Measurements from ENCODE around the gene ATP8B2. TPM values are rescaled to one million over a fixed set of nuclear protein-coding genes. Genes with fewer than 3 reads are reported as not detected.

ATP8B2 gene
- total RNA-seq, 4 donors from 2014 or later: 18.6 to 56.9 (median 31.8) TPM

DNA sequence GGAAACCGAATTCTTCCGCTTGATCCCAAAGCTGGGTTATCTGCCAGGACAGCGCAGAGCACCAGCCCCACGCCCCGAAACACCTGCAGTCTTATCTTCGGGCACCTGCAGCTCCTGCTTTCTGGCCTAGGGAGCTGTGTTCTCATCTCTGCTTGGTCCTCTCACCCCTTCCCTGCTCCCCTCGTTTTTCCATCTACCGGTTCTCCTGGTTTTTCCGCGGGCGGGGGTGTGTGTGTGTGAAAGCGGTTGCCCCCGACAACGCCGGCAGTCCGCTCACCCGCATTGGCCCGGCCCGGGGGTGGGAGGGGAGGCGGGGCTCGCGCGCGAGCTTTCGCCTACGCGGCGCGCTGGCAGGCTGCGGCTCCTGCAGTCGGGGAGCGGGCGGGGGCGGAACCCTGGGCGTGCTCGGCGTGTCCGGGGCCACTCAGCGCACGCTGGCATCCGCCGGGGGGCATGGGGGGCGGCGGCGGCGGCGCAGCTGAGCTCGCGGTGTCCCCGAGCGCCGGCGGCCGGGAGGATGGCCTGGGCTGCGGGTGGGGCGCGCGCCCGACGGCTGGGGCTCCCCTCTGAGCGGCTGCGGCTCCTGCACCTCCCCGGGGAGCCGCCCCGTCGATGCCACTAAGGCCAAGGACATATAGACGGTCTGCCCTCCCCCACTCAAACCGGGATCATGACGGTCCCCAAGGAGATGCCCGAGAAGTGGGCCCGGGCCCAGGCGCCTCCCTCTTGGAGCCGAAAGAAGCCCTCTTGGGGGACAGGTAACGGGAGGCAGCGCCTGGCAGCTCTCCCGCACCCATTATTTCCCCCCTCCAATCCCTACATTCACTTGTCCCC is 3.2 kb downstream of the ATP8B2 start:
- TF ChIP-seq, protein P1, sequence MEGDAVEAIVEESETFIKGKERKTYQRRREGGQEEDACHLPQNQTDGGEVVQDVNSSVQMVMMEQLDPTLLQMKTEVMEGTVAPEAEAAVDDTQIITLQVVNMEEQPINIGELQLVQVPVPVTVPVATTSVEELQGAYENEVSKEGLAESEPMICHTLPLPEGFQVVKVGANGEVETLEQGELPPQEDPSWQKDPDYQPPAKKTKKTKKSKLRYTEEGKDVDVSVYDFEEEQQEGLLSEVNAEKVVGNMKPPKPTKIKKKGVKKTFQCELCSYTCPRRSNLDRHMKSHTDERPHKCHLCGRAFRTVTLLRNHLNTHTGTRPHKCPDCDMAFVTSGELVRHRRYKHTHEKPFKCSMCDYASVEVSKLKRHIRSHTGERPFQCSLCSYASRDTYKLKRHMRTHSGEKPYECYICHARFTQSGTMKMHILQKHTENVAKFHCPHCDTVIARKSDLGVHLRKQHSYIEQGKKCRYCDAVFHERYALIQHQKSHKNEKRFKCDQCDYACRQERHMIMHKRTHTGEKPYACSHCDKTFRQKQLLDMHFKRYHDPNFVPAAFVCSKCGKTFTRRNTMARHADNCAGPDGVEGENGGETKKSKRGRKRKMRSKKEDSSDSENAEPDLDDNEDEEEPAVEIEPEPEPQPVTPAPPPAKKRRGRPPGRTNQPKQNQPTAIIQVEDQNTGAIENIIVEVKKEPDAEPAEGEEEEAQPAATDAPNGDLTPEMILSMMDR (IDR thresholded peaks at IDR 0.05): no peak
- TF ChIP-seq POLR2A (IDR thresholded peaks at IDR 0.05): no peak
- H3K27ac ChIP-seq: peak overlapping the region; percentile 83 to 92 (median 88)
- no peaks in the 10 kb centered on the region for H3K27me3 ChIP-seq
- peak; percentile 86 to 94 (median 87) for DNase-seq
- H3K4me1 ChIP-seq: peaks cover 6 to 29% (median 22%) of the 10 kb centered on the region in 4 donors
- peak overlapping the region; percentile 34 to 59 (median 53) for H3K4me3 ChIP-seq
- no peaks in the 10 kb centered on the region for H3K9me3 ChIP-seq
- H3K36me3 ChIP-seq: peaks cover 0 to 23% (median 0%) of the 10 kb centered on the region in 3 donors

DNA sequence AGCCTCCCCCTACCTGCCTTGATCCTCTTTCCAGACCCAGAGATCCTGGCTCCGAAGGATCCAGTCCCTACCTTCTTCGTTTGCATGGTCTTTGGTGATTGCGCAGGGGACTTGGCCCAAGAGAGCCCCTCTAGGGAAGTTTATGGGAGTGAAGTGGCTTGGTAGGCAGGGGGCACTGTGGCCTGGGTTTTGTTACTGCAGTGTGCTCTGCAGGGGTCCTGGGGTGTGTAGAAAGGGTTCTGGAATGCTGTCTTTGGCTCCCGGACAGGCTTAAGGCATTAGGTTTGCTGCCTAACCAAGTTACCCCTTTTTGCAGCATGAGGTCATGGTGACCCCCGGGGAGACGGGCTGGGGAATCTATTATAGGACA is 3.8 kb downstream of the ATP8B2 start:
- no peak for DNase-seq
- Histone ChIP-seq H3K36me3 (peaks cover 0 to 26% (median 0%) of the 10 kb centered on the region in 3 donors), H3K27me3 (no peaks in the 10 kb centered on the region), H3K27ac (peak overlapping the region; percentile 54 to 92 (median 88)), H3K4me1 (peaks cover 6 to 29% (median 22%) of the 10 kb centered on the region in 4 donors), H3K9me3 (no peaks in the 10 kb centered on the region), H3K4me3 (peak overlapping the region; percentile 34 to 59 (median 53))
- no peak for TF ChIP-seq POLR2A (IDR thresholded peaks at IDR 0.05)
- TF ChIP-seq, protein P1 (IDR thresholded peaks at IDR 0.05): no peak

DNA sequence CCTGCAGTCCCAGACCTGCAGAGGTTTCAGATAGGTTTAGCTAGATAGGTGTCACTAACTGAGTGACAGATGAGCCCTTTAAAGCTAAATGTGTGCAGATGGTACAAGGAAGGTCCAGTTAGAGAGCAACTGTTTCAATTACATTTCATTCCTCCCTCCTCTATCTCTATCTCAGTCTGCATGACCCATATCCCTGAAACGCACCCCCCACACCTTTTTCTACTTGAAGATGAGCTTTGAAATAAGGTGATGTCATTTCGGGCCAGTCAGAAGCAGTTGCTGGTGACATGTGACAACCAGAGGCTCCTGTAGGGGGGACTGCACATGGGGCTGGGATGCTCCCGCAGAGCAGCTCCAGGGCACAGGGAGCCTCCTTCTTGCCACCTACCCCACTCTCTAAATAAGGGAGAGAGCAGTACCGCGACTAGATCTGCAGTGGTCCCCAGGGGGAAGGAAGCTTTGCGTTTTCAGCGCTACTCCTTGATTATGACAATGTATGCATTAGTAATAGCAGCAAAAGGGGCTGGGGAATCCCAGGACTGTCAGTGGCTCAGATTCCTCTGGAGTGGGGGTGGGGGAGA is 4.3 kb downstream of the ATP8B2 start:
- Histone ChIP-seq H3K27ac (peak overlapping the region; percentile 54 to 92 (median 88)), H3K4me3 (peak overlapping the region in 2 of 4 donors; percentile 53 to 59)
- TF ChIP-seq, protein P1 (IDR thresholded peaks at IDR 0.05): no peak
- no peak for TF ChIP-seq POLR2A (IDR thresholded peaks at IDR 0.05)

DNA sequence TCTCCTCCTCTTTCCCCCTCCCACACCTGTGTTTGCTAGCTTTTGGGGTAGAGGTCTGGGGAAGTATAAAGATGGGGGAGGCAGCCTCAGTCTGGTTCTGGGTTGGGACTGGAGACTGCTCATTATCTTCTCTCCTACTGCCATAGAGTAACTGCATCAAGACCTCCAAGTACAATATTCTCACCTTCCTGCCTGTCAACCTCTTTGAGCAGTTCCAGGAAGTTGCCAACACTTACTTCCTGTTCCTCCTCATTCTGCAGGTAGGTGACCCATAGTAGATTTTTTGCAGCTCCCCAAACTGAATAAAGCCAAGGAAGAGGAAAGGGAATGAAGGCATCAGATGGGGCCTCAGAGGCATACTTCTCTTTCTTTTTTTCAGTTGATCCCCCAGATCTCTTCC is 5.3 kb downstream of the ATP8B2 start:
- H3K27ac ChIP-seq: peak overlapping the region in 1 of 4 donors; percentile 86
- H3K27me3 ChIP-seq: no peaks in the 10 kb centered on the region
- no peak for DNase-seq
- peaks cover 0 to 27% (median 0%) of the 10 kb centered on the region in 3 donors for H3K36me3 ChIP-seq
- no peaks in the 10 kb centered on the region for H3K9me3 ChIP-seq
- H3K4me3 ChIP-seq: no peak overlapping the region
- TF ChIP-seq POLR2A (IDR thresholded peaks at IDR 0.05): no peak
- TF ChIP-seq, protein P1 (IDR thresholded peaks at IDR 0.05): no peak
- peaks cover 6 to 38% (median 29%) of the 10 kb centered on the region in 4 donors for H3K4me1 ChIP-seq

More for the DNA sequence above, 4.3 kb downstream of the ATP8B2 start:
- Histone ChIP-seq H3K9me3 (no peaks in the 10 kb centered on the region), H3K4me1 (peaks cover 6 to 29% (median 24%) of the 10 kb centered on the region in 4 donors), H3K36me3 (peaks cover 0 to 27% (median 0%) of the 10 kb centered on the region in 3 donors), H3K27me3 (no peaks in the 10 kb centered on the region)
- no peak for DNase-seq

DNA sequence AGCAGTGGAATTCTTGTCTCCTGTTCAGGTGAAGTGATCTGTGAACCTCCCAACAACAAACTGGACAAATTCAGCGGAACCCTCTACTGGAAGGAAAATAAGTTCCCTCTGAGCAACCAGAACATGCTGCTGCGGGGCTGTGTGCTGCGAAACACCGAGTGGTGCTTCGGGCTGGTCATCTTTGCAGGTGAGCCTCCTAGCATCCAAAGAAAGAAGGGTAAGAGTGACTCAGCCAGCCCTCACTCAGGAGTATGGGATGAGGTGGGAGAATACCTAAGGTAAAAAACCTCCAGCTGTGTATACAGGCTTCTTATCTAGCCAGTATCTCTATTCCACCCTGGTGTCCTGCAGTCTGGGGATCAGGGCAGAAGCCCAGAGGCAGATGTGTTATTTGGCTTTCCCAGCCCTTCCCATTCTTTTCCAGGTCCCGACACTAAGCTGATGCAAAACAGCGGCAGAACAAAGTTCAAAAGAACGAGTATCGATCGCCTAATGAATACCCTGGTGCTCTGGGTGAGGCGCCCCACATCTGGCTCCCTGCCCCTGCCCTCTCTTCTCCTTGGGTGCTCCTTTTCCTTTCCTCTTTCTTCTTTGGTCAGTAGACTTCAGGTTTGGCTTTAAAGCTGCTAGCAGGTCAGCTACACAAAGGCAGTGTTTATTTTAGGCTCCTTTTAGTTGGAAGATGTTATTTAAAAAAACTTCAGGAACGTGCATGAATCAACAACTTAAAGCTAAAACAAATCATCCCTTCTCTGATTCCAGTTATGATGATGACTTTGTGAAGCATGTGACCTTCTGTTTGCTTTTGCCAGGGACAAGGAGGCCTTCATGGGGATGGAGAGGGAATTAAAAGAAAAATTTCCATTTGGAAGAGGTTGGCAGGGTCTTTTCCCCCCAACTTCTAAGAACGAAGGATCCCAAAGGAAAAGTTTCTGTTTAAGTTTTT is 9.0 kb downstream of the ATP8B2 start:
- peak overlapping the region; percentile 22 to 65 (median 54) for H3K27ac ChIP-seq
- H3K36me3 ChIP-seq: peaks cover 0 to 37% (median 0%) of the 10 kb centered on the region in 3 donors
- no peak for TF ChIP-seq POLR2A (IDR thresholded peaks at IDR 0.05)
- TF ChIP-seq, protein P1 (IDR thresholded peaks at IDR 0.05): no peak
- no peaks in the 10 kb centered on the region for H3K27me3 ChIP-seq
- no peak for DNase-seq
- H3K9me3 ChIP-seq: no peaks in the 10 kb centered on the region
- H3K4me3 ChIP-seq: no peak overlapping the region
- peaks cover 0 to 19% (median 8%) of the 10 kb centered on the region in 4 donors for H3K4me1 ChIP-seq

All from Peyer's patch (tissue), 4 donors.